GM23248 (cell line): ENCODE results near the gene OR2V2.

Source experiments
- EZH2 ChIP-seq: fragments of 200-600 bp; sonication (generic); IDR thresholded peaks from 2 replicates; pipeline ENCODE4 v1.6.1; 2018; ENCODE audit warnings: antibody characterized with exemption, mild to moderate bottlenecking; ENCODE audit not compliant: insufficient read depth, poor library complexity, severe bottlenecking
- EZH2phosphoT487 ChIP-seq: fragments of 200-600 bp; sonication (generic); IDR thresholded peaks from 2 replicates; pipeline ENCODE4 v1.6.1; 2018; ENCODE audit warnings: antibody characterized with exemption, moderate library complexity, mild to moderate bottlenecking, low read depth; ENCODE audit not compliant: insufficient read depth

DNA sequence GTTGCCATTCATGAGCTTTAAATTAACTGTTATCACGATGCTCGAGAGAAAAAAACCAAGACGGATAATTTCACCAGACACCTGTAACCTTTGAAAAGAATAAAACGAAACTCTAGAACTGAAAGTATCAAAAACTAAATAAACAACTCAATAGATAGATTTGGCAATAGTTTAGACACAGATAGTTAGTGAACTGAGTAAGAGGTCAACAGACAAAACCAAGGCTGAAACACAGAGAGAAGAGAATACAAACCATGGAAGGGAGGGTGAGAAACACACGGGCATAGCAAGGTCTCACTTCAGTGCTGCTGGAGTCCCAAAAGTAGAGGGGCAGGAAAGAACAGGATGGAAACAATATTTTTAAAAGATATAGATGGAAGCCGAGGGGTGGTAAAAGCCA, 13.1 kb upstream of the OR2V2 start:
- TF ChIP-seq EZH2 (no peak), EZH2phosphoT487 (no peak)
